ENCODE data around the gene SHD. TPM values are rescaled to one million over a fixed set of nuclear protein-coding genes. Genes with fewer than 3 reads are reported as not detected.

Gene SHD
- total and polyA plus RNA-seq, 2 of the 13 experiments (the other 11 are each of a cell fraction or from before 2014, with no cell fraction given) = 0.11 to 0.20 TPM

- TF ChIP-seq TRAFD1 (CRISPR knock-in tag; IDR thresholded peaks at IDR 0.05; ENCODE audit: borderline replicate concordance) = peak; percentile 55; the same call in 1 of the 2 replicates
- TF ChIP-seq MEIS2 (CRISPR knock-in tag; IDR thresholded peaks at IDR 0.05) = no peak; the same call in 1 of the 2 replicates
- TF ChIP-seq ZNF230 (CRISPR knock-in tag; IDR thresholded peaks at IDR 0.05) = no peak
- TF ChIP-seq RFXAP (CRISPR knock-in tag; IDR thresholded peaks at IDR 0.05; ENCODE audit: borderline replicate concordance) = peak; percentile 83; the same call in 1 of the 2 replicates
- no peak for TF ChIP-seq ZNF703 (CRISPR knock-in tag; IDR thresholded peaks at IDR 0.05; ENCODE audit: borderline replicate concordance)
- 0 out of 2 replicates have a peak, but pooled peaks have one; percentile 76 for TF ChIP-seq ATF2 (CRISPR knock-in tag; IDR thresholded peaks at IDR 0.05)
- TF ChIP-seq ZNF770 (CRISPR knock-in tag; IDR thresholded peaks at IDR 0.05) = peak; percentile 62; the same call in 1 of the 2 replicates
- peak; percentile 83 for TF ChIP-seq CHD2 (IDR thresholded peaks at IDR 0.05; ENCODE audit: low read depth, low read length)
- TF ChIP-seq ZNF891 (CRISPR knock-in tag; IDR thresholded peaks at IDR 0.05) = no peak
- TF ChIP-seq NCOA5 (CRISPR knock-in tag; IDR thresholded peaks at IDR 0.05) = no peak
- peak; percentile 75 for TF ChIP-seq PATZ1 (CRISPR knock-in tag; IDR thresholded peaks at IDR 0.05)
- TF ChIP-seq ZNF619 (CRISPR knock-in tag; IDR thresholded peaks at IDR 0.05) = peak; percentile 53; the same call in 1 of the 2 replicates
- 0 out of 2 replicates have a peak, but pooled peaks have one; percentile 40 for TF ChIP-seq ZNF607 (CRISPR knock-in tag; IDR thresholded peaks at IDR 0.05; ENCODE audit: borderline replicate concordance)
- no peak for TF ChIP-seq ZNF136 (CRISPR knock-in tag; IDR thresholded peaks at IDR 0.05; ENCODE audit: low read depth)
- TF ChIP-seq SIX1 (CRISPR knock-in tag; IDR thresholded peaks at IDR 0.05; ENCODE audit: borderline replicate concordance) = peak; percentile 53; the same call in 1 of the 2 replicates
- no peak for TF ChIP-seq HNF4A (CRISPR knock-in tag; IDR thresholded peaks at IDR 0.05)
- TF ChIP-seq ZNF333 (CRISPR knock-in tag; IDR thresholded peaks at IDR 0.05; ENCODE audit: borderline replicate concordance) = no peak
- no peak; the same call in 1 of the 2 replicates for TF ChIP-seq SUZ12 (IDR thresholded peaks at IDR 0.05; ENCODE audit: low read depth, low read length)
- no peak for TF ChIP-seq ZNF570 (CRISPR knock-in tag; IDR thresholded peaks at IDR 0.05; ENCODE audit: borderline replicate concordance)
- no peak for TF ChIP-seq ZNF530 (CRISPR knock-in tag; IDR thresholded peaks at IDR 0.05; ENCODE audit: low read depth)
- no peak for TF ChIP-seq ZNF569 (CRISPR knock-in tag; IDR thresholded peaks at IDR 0.05; ENCODE audit: borderline replicate concordance)
- peak; percentile 40; the same call in 1 of the 2 replicates for TF ChIP-seq CBFB (CRISPR knock-in tag; IDR thresholded peaks at IDR 0.05)
- peak; percentile 22; the same call in 1 of the 2 replicates for TF ChIP-seq CEBPG (CRISPR knock-in tag; IDR thresholded peaks at IDR 0.05)
Measured at GRCh38 chr19:4246767-4247593, 32.1 kb upstream of the SHD start, which contains the start of gene YJU2 (continued).
